GM19099 (cell line): ENCODE data around the gene CDK5RAP2.

Source experiments
- POLR2A ChIP-seq: IDR thresholded peaks from 3 replicates; pipeline ENCODE4 v1.6.1; 2011; ENCODE audit warnings: low read depth; ENCODE audit not compliant: insufficient read length; ENCODE audit errors: extremely low read depth

Gene CDK5RAP2

DNA sequence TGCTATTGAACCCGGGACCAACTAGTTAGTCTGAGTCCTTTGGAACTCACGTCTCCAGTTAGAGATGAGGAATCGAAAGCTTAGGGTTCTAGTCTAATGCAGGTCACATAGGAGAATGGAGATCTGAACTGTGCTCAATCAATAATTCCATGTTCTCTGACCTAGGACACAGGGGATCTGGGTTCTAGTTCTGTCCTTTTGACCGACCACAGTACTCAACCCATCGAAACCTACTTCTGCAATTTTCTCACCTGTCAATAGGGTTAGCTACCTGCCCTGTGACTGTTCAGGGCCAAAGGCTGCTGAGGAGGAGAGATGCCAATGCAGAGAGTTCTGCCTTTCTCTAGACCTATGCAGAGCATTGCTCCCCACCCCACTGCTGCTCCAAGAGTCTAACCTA is 187.7 kb downstream of the CDK5RAP2 start:
- TF ChIP-seq POLR2A: no peak

DNA sequence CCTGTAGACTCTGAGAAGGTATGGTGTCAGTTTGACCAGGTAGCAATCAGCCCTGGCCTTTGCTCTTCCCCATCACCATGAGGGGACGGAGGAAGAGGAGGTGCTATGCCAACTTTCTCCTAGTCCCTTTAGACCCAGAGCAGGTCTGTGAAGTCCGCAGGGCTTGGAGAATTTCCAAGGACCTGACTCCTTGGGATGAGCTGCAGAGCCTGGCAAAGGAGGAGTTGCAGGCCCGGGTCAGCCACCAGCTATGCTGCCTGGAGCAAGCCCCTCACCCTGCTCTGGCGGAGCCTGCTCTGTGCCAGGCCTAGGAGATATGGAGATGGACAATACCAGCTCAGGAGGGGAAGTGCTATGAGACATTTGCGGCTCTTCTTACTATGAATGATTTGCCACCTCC is 188.3 kb downstream of the CDK5RAP2 start:
- no peak for TF ChIP-seq POLR2A

DNA sequence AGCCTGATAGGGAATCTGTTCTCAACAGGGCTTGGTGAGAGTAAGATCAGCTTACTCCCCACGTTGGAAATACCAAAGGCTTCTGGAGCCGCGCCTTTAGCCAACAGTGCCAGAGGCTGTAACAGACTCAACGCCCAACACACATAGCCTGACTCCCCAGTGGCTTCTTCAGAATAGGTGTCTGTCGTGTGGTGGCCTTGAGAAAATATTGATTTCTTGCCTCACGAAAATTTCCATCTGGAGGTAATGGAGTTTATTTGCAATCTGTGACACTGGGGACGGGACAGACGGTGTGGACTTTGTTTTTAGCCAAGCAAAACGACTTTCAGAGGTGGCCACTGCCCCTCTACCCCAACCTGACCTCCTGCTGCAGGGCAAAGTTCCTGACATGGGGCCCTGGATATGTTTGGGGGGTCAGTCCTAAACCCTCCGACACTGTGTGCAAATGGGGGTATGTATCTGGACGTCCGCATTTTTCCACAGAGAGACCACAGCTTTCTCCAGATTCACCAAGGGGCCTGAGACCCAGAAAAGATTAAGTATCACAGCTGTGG is 189.3 kb downstream of the CDK5RAP2 start:
- TF ChIP-seq POLR2A: no peak

DNA sequence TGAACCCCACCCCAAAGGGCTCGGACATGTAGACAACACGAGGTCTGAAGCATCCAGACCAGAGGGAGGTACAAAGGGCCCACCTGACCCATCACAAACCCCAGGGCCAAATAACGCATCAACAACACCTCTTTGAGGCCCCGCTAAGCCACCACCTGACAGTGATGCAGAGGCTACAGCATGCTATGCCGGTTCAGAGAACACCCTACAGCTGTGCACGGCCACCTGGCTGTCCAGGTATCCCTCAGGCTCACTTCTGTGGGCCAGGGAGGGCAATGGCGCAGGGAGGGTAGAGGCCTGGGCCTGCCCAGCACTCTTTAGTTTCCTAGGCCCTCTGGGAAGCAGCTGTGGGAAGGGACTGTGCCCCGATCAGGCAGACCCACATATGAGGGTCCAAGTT is 190.1 kb downstream of the CDK5RAP2 start:
- TF ChIP-seq POLR2A: no peak

DNA sequence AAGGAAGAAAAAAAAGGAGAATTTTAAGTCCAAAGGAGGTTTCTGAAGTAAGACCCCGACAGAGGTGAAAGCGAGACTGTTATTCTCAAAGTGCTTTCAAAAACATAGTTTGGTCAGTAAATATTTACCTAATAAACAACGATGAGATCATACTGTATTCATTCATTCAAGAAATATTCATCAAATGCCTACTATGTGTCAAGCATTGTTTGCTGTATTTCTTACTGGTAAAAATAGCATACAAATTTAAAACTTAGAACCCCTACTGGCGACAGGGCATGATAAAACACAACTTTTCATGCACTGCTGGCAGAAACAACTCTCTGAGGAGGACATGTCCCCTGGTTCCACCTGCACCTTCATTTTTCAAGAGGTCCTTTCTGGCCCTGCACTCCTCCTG is 190.7 kb downstream of the CDK5RAP2 start:
- TF ChIP-seq POLR2A: no peak

DNA sequence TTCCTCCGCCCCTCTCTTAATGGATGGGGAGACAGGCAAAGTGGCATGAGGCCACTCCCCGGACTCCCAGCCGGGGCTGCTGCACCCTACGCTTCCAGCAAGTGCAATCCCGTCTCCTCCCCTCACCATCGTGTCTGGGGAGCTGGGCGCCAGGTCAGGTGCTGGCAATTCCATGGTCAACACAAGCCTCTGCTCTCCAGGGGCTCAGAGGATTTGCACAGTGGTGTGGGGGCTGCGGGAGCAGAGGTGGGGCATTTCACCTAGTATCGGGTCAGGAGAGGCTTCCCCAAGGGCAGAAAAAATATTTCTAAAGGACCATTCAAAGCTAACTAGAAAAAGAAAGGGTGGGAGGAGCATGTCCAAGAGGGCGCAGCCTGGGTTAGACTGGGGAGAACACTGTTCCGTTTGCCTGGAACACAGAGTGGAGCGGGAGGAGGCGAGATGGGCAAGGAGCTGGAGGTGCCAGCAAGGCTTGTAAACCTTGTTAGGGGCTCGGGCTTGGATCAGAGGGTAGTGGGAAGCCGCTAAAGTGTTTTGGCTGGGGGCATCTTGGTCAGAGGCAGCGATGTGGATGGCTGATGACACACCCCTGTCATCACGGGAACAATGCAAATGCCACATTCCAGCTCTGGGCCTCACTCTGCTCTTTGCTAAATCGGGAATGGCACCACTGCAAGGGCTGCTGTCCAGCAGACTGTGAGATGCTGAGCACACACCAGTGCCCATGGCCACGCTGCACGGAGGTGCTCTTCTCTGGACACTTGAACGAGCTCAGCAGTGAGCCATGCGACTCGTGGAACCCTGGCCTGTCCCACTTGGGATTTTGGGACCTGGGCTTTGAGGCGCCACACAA is 191.7 kb downstream of the CDK5RAP2 start:
- TF ChIP-seq POLR2A: no peak

DNA sequence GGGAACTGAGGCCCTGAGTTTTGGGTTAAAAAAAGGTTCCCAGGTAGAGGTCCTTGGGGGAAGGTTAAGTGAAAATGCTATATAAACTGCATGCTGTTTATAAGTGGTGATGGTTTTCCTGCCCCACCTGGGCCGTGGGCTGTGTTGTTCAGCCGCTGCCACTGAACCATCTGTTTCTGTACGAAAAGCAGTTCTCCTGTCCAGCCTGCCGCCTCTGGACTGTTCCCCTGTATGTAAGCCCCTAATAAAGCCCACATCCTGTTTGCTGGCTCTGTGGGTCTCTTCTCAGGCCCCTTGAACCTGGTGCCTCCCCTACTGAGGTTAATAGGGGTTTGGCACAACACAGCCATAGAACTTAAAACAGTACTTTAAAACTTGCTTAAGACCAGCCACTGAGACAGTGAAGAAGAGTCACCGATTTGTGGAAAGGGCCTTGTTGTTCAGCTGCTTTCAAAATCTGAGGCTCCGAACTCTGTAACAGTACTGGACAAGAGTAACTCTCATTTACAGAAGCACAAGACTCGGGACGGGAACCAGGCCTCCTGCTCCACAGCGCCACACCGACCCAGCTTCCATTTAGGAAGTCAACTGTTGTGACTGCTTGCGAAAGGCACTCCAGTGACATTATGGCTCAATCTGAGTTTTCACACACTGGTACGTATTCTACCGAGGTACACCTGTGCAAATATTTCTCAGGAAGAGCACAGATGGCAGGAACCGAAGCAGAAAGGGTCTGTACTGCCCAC is 192.5 kb downstream of the CDK5RAP2 start:
- TF ChIP-seq POLR2A: no peak

DNA sequence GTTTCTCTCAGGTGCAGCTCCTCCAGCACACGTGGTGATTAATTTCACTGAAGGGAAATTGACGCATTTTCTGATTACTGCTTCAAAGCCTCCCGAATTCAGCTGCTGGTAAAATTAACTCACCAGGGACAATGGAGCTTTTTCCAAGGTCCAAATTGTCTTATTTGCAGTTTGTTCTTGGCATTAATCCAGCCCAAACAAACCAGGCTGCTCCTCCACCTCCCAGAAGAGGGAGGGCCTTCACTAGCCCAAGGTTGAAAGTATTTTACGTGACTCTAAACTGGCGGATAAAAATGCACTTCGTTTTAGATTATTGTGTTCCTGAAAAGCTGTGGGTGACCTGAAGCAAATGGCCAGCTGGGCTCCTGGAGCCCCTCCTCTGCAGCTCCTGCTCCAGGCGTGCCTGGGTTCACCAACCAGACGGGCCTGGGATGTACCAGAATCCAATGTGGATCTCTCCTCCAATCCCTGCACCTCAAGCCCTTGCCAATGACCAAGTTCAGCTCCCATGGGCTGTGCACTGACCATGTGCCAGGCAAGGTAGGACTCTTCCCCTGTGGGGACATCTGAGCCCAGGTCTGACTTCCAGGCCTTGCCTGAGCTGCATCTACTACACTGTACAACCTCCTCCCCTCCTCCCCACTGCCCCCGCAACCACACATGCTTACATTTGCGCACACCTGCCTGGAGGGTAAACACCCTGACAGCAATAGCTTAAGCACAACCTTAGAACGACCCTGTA is 193.4 kb downstream of the CDK5RAP2 start:
- no peak for TF ChIP-seq POLR2A

DNA sequence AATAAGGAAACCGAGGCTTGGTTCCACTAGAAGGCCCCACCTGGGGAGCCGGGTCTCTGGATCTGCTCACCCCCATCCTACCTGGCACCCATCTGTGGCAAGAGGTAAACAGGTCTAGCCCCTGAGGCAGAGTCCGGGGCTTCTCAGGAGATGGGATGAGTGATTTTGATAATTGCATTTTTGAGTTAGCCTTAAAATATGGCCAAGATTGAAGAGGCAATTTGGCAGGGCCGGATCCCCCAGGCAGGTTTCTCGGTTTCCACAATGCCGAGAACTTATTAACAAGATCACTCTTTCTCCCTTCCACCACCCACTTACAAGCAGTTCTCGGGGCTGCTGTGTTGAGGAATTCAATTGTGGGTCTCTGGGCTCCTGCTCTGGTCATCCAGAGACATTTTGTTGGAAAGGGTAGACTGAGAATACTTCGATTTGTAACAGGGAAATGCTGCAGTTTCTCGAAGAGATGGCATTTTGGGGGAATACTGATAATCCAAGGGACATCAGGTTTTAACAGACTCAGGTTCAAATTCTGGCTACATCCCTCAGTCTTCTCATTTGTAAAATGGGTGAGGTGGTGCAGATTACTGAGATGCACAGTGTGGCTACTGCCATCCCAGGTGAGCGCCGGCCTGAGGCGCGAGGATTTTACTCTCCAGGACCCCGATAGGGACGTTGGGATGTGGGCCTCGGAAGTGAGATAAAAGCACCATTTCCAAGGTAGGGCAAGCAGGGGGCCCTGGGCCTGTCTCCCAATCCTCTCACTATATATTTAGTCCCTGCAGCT is 194.2 kb downstream of the CDK5RAP2 start:
- TF ChIP-seq POLR2A: no peak

DNA sequence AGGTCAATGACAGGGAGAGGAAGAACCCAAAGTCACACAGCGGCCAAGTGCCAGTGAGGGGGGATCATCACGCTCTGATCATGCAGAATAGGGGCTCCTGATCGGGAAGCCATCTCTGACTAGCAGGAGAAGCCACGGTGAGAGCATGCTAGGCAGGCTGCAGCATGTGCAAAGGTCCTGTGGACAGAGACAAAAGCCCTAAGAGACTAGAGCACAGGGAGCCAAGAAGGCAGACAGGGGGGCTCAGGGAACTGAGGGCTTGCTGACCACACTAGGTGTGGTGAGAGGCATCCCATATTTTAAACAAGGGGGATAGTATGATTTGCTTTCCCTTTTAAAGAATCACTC is 195.1 kb downstream of the CDK5RAP2 start:
- no peak for TF ChIP-seq POLR2A

DNA sequence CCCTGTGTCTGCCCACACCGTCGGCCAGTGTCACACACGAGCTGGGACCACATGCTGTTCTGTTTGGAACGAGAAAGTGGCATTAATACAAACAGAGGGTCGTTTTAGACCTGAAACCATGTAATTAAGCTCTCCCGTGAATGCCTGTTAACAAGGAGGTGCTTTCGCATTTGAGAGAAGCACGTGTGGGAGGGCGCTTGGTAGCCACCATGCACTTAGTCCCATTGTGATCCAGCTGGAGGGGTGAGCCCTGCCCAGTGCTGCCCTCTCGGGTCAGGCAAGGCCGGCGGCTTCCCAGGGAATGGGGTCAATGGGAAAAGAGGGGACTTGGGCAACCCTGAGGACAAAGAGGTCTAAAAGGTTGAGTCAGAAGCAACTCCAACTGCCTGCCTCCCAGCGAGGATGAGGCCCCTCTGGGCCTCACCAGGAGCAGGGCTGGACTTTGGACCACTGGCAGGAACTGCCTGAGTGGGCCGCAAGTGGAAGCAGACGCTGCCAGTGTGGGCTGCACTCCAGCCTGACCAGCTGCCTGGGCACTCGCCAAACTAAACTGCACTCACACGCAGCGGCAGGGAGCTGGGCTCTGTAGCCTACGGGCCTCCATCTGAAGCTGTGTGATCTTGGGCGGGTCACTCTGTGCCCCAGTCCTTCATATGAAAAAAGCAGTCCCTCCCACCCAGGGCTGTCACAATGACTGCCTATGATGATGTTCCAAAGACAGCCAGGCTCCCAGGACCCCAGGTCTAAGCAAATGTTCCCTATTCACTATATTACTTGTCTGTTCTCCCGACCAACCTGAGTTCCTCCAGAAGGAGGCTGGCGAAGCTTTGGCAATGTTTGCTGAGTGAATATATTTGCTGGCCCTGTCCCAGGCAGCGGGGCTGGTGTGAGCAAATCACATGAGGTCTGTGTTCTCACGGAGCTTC is 195.7 kb downstream of the CDK5RAP2 start:
- TF ChIP-seq POLR2A: no peak

DNA sequence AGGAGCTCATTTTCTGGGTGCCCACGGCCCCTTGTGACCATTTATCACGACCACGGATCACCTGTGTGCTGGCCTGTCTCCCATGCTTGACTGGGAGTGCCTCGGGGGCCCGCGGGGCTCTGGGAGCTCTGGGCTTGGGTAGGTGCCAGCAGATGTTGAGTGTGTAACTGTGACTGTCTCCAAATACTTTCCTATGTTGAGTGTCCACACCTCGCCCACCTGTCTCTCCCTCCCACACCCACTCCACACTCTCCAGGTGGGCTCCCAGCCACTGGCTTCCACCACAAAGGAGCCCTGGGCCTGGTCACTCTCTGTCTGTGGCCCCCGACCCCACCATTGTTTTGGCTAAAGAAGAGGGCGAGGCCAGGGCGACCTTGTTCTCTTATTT is 196.4 kb downstream of the CDK5RAP2 start:
- no peak for TF ChIP-seq POLR2A

DNA sequence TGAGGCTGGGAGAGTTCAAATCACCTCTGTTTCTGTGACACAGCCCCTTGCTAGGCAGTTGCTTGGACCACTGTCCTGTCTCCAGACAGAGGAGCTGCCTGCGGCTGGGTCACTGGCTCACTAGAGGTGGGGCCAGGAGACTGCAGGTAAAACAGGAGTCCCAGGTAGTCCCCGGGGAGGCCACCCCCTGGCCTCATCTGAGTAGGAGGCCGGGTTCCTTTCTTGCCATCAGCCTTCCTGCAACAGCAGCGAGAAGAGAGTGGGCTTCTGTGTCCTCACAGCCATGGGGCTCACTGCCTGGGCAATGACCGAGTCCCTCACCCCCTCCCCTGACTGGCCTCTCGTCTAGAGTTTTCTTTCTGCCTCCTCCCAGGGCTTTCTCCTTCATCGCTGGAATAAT is 197.5 kb downstream of the CDK5RAP2 start:
- no peak for TF ChIP-seq POLR2A

DNA sequence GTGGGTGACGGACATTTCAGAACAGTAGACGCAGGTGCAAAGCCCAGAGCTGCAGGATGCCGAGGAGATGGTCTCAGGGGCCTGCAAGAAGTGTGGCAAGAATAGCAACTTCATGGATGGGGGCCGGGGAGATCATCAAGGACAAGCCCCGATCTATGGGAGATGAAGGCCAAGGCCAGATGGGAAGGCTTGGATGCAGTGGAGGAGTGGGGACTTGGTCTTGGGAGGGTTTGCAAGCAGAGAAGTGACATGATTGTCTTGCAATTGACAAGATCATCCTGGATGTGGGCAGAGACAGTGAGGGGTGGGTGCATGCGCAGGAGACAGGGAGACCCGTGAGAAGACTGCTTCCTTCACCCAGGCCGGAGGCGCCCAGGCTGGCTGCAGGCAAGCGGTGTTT is 198.1 kb downstream of the CDK5RAP2 start:
- no peak for TF ChIP-seq POLR2A
